ENCODE measurements around the gene GTSE1.

GTSE1 gene

DNA sequence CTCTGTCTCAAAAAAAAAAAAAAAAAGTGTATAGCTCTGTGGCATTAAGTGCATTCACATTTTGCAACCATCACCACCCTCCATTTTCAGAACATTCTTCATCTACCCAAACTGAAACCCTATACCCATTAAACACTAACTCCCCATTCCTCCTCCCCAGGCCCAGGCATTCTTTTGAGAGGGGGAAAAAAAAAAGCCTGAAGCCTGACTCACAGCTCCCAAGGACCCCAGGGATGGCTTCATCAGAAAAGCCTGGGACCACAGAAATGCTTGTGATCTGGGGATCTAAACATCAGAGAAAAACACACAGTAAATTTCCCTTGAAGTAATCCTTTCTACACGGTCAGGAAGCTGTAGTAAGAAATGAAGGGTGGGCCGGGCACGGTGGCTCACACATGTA is 10.7 kb upstream of the GTSE1 start:
- no peak overlapping the region for H3K4me3 ChIP-seq (ENCODE audit: low read length)
- TF ChIP-seq, protein P1, sequence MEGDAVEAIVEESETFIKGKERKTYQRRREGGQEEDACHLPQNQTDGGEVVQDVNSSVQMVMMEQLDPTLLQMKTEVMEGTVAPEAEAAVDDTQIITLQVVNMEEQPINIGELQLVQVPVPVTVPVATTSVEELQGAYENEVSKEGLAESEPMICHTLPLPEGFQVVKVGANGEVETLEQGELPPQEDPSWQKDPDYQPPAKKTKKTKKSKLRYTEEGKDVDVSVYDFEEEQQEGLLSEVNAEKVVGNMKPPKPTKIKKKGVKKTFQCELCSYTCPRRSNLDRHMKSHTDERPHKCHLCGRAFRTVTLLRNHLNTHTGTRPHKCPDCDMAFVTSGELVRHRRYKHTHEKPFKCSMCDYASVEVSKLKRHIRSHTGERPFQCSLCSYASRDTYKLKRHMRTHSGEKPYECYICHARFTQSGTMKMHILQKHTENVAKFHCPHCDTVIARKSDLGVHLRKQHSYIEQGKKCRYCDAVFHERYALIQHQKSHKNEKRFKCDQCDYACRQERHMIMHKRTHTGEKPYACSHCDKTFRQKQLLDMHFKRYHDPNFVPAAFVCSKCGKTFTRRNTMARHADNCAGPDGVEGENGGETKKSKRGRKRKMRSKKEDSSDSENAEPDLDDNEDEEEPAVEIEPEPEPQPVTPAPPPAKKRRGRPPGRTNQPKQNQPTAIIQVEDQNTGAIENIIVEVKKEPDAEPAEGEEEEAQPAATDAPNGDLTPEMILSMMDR (IDR thresholded peaks at IDR 0.05; ENCODE audit: insufficient read depth, low read depth, low read length, missing control alignments) = no peak
- no peak for DNase-seq (ENCODE audit: low read depth)

DNA sequence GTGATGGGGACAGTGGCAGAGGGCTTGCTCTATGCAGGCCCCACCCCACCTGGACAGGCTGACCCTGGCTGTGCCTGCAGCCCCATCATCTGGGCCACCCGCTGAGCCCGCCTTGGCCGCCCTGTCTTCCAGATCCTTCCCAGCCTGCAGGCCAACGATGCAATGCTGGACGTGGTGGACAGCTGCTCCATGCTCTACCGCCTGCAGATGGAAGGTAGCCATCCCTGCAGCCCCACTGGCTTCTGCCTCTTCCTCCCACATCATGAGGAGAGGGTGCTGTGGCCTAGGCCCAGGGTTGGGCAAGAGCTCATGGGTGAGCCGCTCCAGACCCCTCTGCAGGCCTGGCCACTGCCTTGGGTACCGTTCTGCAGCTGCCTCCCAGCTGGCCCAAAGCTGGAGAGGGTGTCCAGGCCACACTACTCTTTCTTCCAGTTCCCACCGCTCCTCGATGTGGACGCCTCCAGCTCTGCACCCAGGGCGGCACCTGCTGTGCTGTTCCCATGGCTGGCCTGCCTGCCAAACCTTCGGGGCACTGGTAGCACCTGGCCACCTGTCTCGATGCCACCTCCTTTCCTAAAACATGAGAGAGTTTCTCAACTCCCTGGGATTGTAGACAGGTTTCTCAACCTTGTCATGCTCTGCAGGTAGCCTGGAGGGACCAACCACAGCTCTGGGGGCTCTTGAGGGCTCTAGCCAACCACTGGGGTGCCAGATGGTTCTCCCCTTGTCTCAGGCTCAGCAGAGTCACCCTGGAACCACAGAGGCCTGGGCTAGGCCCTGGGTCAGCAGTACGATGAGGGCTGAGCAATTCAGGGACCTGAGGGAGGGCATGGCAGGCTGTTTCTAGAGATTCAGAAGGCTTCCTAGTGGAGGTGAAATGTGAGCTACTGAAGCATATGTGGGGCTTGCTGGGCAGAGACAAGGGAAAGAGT is 9.5 kb upstream of the GTSE1 start:
- no peak overlapping the region for H3K4me3 ChIP-seq (ENCODE audit: low read length)
- TF ChIP-seq, protein P1 (IDR thresholded peaks at IDR 0.05; ENCODE audit: insufficient read depth, low read depth, low read length, missing control alignments) = no peak
- no peak for DNase-seq (ENCODE audit: low read depth)

DNA sequence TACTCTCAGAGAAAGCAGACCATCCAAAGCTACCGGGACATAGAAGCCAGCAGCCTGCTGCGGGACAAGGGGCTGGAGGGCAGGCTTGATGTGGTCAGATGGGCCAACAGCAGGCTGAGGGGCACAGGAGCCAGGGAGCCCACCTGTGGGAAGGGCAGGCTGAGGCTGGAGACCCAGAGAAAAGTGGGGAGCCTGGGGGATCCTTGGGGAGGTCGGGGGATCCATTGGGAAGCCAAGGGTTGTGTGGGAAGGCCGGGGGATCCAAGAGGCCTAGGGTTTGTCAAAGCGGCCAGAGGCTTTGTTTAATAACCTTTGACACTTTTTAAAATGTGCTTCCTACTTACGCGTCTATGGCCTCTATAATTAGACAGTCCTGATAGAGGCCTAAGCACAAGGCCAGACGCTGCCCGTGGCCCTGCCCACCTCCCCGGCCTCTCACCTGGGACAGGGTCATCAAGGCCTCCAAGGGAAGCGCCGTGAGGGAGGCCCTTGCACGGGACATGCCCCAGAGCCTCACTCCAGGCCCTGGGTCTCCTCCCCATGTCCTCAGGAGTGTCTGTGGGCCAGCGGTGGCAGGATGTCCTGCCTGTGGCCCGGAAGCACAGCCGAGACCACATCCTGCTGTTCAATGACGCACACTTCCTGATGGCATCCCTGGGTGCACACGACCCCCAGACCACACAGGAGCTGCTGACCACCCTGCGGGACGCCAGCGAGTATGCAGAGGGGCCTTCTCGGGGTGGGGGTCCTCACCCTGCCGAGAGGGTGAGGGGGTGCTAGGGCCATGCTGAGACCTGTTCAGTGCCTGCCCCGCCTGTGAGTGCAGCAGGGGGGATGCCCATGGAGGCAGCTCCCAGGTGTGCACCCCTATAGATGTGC is 8.6 kb upstream of the GTSE1 start:
- DNase-seq (ENCODE audit: low read depth) = no peak
- H3K4me3 ChIP-seq (ENCODE audit: low read length) = no peak overlapping the region
- TF ChIP-seq, protein P1 (IDR thresholded peaks at IDR 0.05; ENCODE audit: insufficient read depth, low read depth, low read length, missing control alignments) = no peak

DNA sequence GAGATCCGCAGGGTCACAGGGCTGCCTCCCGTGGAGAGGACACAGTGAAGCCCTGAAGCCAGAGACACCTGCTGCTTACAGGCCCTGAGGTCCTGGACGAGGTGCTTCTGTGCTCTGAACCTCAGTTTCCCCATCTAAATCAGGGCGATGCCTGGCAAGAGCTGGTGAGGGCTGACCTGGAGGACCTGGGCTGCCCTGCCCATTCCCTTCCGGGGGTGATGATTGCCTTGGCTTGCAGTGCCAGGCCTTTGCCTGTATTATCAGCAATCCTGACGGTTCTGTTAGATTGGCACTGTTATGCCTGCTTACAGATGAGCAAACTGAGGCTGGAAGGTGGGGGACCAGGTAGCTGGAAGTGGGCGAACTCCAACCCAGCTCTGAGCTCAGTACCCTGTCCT is 7.8 kb upstream of the GTSE1 start:
- DNase-seq (ENCODE audit: low read depth) = no peak
- TF ChIP-seq, protein P1 (IDR thresholded peaks at IDR 0.05; ENCODE audit: insufficient read depth, low read depth, low read length, missing control alignments) = no peak
- no peak overlapping the region for H3K4me3 ChIP-seq (ENCODE audit: low read length)

DNA sequence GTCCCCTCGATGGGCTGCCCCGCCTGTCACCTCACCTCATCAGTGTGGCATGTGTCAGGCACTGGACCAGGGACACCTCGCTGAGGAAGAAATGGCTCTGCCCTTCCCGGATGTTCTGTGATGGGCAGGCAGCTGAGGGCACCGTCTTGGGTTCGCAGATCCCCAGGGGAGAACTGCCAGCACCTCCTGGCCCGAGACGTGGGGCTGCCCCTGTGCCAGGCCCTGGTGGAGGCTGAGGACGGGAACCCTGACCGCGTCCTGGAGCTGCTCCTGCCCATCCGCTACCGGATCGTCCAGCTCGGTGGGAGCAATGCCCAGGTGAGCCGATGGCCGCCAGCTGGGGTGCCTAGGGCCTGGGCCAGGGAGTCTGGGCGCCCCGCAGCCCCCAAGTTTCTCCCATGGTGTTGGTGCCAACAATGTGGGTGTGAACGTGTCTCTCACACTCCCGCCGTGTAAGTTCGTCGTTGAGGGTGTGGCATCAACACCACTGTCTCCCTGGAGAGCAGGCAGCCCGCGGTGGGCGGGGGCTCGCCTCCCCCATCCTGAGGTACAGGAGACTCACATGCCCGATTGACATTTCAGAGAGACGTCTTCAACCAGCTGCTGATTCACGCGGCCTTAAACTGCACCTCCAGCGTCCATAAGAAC is 7.3 kb upstream of the GTSE1 start:
- TF ChIP-seq, protein P1 (IDR thresholded peaks at IDR 0.05; ENCODE audit: insufficient read depth, low read depth, low read length, missing control alignments) = no peak
- DNase-seq (ENCODE audit: low read depth) = no peak

DNA sequence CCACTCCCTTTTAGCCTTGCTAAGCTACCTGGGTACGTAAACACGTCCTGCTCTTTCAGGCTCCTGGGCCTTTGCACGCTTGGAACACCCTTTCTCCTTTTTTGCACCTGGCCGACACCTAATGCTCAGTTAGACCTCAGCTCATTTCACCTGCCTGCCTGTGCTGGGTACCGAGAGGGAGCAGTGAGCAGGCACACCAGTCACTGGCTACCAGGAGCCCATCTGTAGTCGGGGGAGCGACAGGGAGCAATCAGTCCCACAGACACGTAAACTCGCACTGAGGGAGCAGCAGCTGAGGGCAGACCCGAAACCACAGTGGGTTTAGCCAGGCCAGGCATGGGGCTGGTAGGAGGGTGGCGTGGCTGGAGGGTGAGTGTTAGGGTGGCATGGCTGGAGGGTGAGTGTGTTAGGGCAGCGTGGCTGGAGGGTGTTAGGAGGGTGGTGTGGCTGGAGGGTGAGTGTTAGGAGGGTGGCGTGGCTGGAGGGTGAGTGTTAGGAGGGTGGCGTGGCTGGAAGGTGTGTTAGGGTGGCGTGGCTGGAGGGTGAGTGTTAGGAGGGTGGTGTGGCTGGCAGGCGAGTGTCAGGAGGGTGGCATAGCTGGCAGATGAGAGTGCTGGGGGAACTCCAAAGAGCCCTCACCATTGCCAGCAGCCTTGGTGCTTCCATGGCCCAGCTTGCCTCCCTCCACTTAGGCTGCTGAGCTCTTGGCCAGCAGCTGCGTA is 6.4 kb upstream of the GTSE1 start:
- no peak overlapping the region for H3K4me3 ChIP-seq (ENCODE audit: low read length)
- no peak for DNase-seq (ENCODE audit: low read depth)
- TF ChIP-seq, protein P1 (IDR thresholded peaks at IDR 0.05; ENCODE audit: insufficient read depth, low read depth, low read length, missing control alignments) = no peak

More for the DNA sequence above, 7.3 kb upstream of the GTSE1 start:
- no peak overlapping the region for H3K4me3 ChIP-seq (ENCODE audit: low read length)

Measured in epithelial cell of esophagus (primary cell).